Liver (tissue), 9 donors: ENCODE data around the gene ZFP36L1. TPM values are rescaled to one million over a fixed set of nuclear protein-coding genes. Genes with fewer than 3 reads are reported as not detected.

ENCODE experiments used
- DNase-seq: peaks from one replicate; pipeline ENCODE4 v3.0.0-alpha.2; 2017; ENCODE audit warnings: low spot score
- H3K27ac ChIP-seq, 2 donors: one replicate each; pipeline ENCODE4 v1.7.0; 2013; ENCODE audit warnings: inconsistent platforms in 2 of 2, low read length in 2 of 2, control low read depth in 1 of 2, low read depth in 1 of 2, mild to moderate bottlenecking in 1 of 2
- H3K27me3 ChIP-seq, 4 donors: one replicate each; pipeline versions ENCODE4 v1.6.1 to v1.7.0; 2013; ENCODE audit warnings: low read length in 3 of 4, inconsistent platforms in 1 of 4, mild to moderate bottlenecking in 1 of 4, moderate library complexity in 1 of 4; ENCODE audit not compliant: control insufficient read depth in 4 of 4, insufficient read depth in 4 of 4
- H3K36me3 ChIP-seq, 4 donors: one replicate each; pipeline versions ENCODE4 v1.6.1 to v1.7.0; 2013; ENCODE audit warnings: low read length in 3 of 4, mild to moderate bottlenecking in 3 of 4, low read depth in 1 of 4, moderate library complexity in 1 of 4; ENCODE audit not compliant: control insufficient read depth in 4 of 4, insufficient read depth in 3 of 4
- H3K4me1 ChIP-seq, 4 donors: one replicate each; pipeline versions ENCODE4 v1.6.1 to v1.7.0; 2013; ENCODE audit warnings: low read length in 3 of 4, mild to moderate bottlenecking in 3 of 4, moderate library complexity in 1 of 4; ENCODE audit not compliant: control insufficient read depth in 4 of 4, insufficient read depth in 4 of 4
- H3K4me3 ChIP-seq, 3 donors: one replicate each; pipeline versions ENCODE4 v1.6.1 to v1.7.0; 2013; ENCODE audit warnings: low read length in 3 of 3, control low read depth in 1 of 3, low read depth in 1 of 3, mild to moderate bottlenecking in 1 of 3
- H3K9ac ChIP-seq, 2 donors: one replicate each; pipeline ENCODE4 v1.7.0; 2013; ENCODE audit warnings: low read length in 2 of 2, mild to moderate bottlenecking in 2 of 2, moderate library complexity in 2 of 2, control low read depth in 1 of 2, low read depth in 1 of 2
- H3K9me3 ChIP-seq, 4 donors: one replicate each; pipeline versions ENCODE4 v1.6.1 to v1.7.0; 2013; ENCODE audit warnings: low read length in 3 of 4; ENCODE audit not compliant: control insufficient read depth in 4 of 4
- ATF3 ChIP-seq: IDR thresholded peaks from 2 replicates; pipeline ENCODE4 v1.6.1; 2016; ENCODE audit warnings: antibody characterized with exemption
- CTCF ChIP-seq: fragments of 150-350 bp; IDR thresholded peaks from 2 replicates; pipeline ENCODE4 v1.5.1; 2017; ENCODE audit warnings: improper control_type of control experiment, low read depth, low read length; ENCODE audit not compliant: missing input control
- EGR1 ChIP-seq, 2 donors: IDR thresholded peaks; 2 replicates each; pipeline ENCODE4 v1.6.1; 2016 to 2018; ENCODE audit warnings: antibody characterized with exemption in 2 of 2, low read depth in 2 of 2
- FOXA1 ChIP-seq: IDR thresholded peaks from 2 replicates; pipeline ENCODE4 v1.6.1; 2016; ENCODE audit warnings: antibody characterized with exemption
- FOXA2 ChIP-seq: IDR thresholded peaks from 2 replicates; pipeline ENCODE4 v1.6.1; 2016; ENCODE audit warnings: antibody characterized with exemption
- GABPA ChIP-seq, 2 donors: IDR thresholded peaks in 1 of 2; conservative IDR thresholded peaks in 1 of 2; 2 replicates each; pipeline ENCODE4 v1.6.1; 2016; ENCODE audit warnings: antibody characterized with exemption in 2 of 2, mild to moderate bottlenecking in 1 of 2, moderate library complexity in 1 of 2
- HNF4A ChIP-seq, 2 donors: conservative IDR thresholded peaks; 2 replicates each; pipeline ENCODE4 v1.6.1; 2016; ENCODE audit warnings: antibody characterized with exemption in 2 of 2, mild to moderate bottlenecking in 2 of 2
- HNF4G ChIP-seq: IDR thresholded peaks from 2 replicates; pipeline ENCODE4 v1.6.1; 2016; ENCODE audit warnings: antibody characterized with exemption
- JUND ChIP-seq, 2 donors: IDR thresholded peaks; 2 replicates each; pipeline ENCODE4 v1.6.1; 2016; ENCODE audit warnings: antibody characterized with exemption in 2 of 2
- NR2F2 ChIP-seq: IDR thresholded peaks from 2 replicates; pipeline ENCODE4 v1.6.1; 2016; ENCODE audit warnings: antibody characterized with exemption
- RAD21 ChIP-seq, 2 donors: IDR thresholded peaks; 2 replicates each; pipeline ENCODE4 v1.6.1; 2016; ENCODE audit warnings: antibody characterized with exemption in 2 of 2, mild to moderate bottlenecking in 2 of 2
- RXRA ChIP-seq, 2 donors: IDR thresholded peaks; 2 replicates each; pipeline ENCODE4 v1.6.1; 2017 to 2018; ENCODE audit warnings: antibody characterized with exemption in 2 of 2, mild to moderate bottlenecking in 1 of 2
- SP1 ChIP-seq: IDR thresholded peaks from 2 replicates; pipeline ENCODE4 v1.6.1; 2018; ENCODE audit warnings: antibody characterized with exemption, mild to moderate bottlenecking
- TAF1 ChIP-seq: conservative IDR thresholded peaks from 2 replicates; pipeline ENCODE4 v1.6.1; 2016; ENCODE audit warnings: antibody characterized with exemption, mild to moderate bottlenecking
- YY1 ChIP-seq: IDR thresholded peaks from 2 replicates; pipeline ENCODE4 v1.6.1; 2016; ENCODE audit warnings: antibody characterized with exemption, mild to moderate bottlenecking
- ZBTB33 ChIP-seq: IDR thresholded peaks from 2 replicates; pipeline ENCODE4 v1.6.1; 2016; ENCODE audit warnings: antibody characterized with exemption
- WGBS: extraction: QIAGEN DNeasy Blood & Tissue Kit; methylation state at CpG from one replicate; pipeline ENCODE4 v1.1.7; 2013; 5-methylcytosine and 5-hydroxymethylcytosine counted together
- polyA plus RNA-seq, 2 donors: library from polyadenylated mRNA; stranded (reverse) in 1 of 2; unstranded in 1 of 2; fragments of 200-250 nt in 1 of 2; fragments of >200 nt in 1 of 2; fragmentation: Nextera tagmentation in 1 of 2; extraction: Ambion mirVana in 1 of 2; gene quantifications; one replicate each; pipeline versions ENCODE4 v1.2.1 to v1.2.3, GENCODE V29; 2013 to 2015
- total RNA-seq, 2 donors: library from RNA; depleted of rRNA; stranded (reverse); fragments of >200 nt; gene quantifications; one replicate each; pipeline ENCODE4 v1.2.3, GENCODE V29; 2014
- TF ChIP-seq, protein P1 (sequence below): IDR thresholded peaks from 2 replicates; pipeline ENCODE4 v1.6.1; 2016; ENCODE audit warnings: antibody characterized with exemption
- TF ChIP-seq, protein P2 (sequence below): IDR thresholded peaks from 2 replicates; pipeline ENCODE4 v1.6.1; 2016; ENCODE audit warnings: antibody characterized with exemption, mild to moderate bottlenecking
- donor health status: healthy.
- donor health status: healthy.
- donor health status: healthy.
- donor health status: healthy.
- donor health status: healthy.

ZFP36L1 gene
- total and polyA plus RNA-seq, 4 donors: 25.0 to 170 (median 69.5) TPM

GRCh38 chr14:68758301-68758700 is 34.6 kb downstream of the ZFP36L1 start:
- H3K4me3 ChIP-seq: no peak overlapping the region
- peaks cover 3 to 30% (median 14%) of the 10 kb centered on the region in 4 donors for H3K4me1 ChIP-seq
- H3K9ac ChIP-seq: no peak overlapping the region
- H3K27me3 ChIP-seq: no peaks in the 10 kb centered on the region
- peak overlapping the region; percentile 40 to 43 for H3K27ac ChIP-seq
- no peaks in the 10 kb centered on the region for H3K9me3 ChIP-seq
- no peaks in the 10 kb centered on the region for H3K36me3 ChIP-seq
- WGBS: 85% methylated on average over 3 of the region's 3 CpGs
- TF ChIP-seq GABPA (IDR thresholded peaks at IDR 0.05 in 1 of 2, conservative IDR thresholded peaks at IDR 0.05 in 1 of 2) (no peak), SP1 (no peak), ZBTB33 (no peak), EGR1 (IDR thresholded peaks at IDR 0.05; ENCODE audit: low read depth in 2 of 2) (no peak), TAF1 (no peak), ATF3 (no peak), RAD21 (IDR thresholded peaks at IDR 0.05) (no peak)
- TF ChIP-seq, protein P1, sequence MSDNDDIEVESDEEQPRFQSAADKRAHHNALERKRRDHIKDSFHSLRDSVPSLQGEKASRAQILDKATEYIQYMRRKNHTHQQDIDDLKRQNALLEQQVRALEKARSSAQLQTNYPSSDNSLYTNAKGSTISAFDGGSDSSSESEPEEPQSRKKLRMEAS: no peak
- peak; percentile 67 for DNase-seq

GRCh38 chr14:68757618-68758081 is 35.2 kb downstream of the ZFP36L1 start:
- Histone ChIP-seq H3K9me3 (no peaks in the 10 kb centered on the region), H3K4me3 (no peak overlapping the region), H3K9ac (no peak overlapping the region), H3K4me1 (peaks cover 2 to 25% (median 9%) of the 10 kb centered on the region in 4 donors), H3K36me3 (no peaks in the 10 kb centered on the region), H3K27ac (peak overlapping the region; percentile 40 to 43), H3K27me3 (no peaks in the 10 kb centered on the region)
- WGBS: 44% methylated on average over 4 of the region's 4 CpGs
- peak; percentile 53 for DNase-seq
- TF ChIP-seq ZBTB33: no peak
- TF ChIP-seq CTCF: no peak
- peak; percentile 39 to 60 for TF ChIP-seq RAD21 (IDR thresholded peaks at IDR 0.05)
- TF ChIP-seq HNF4G: no peak
- no peak for TF ChIP-seq FOXA2
- TF ChIP-seq GABPA (IDR thresholded peaks at IDR 0.05 in 1 of 2, conservative IDR thresholded peaks at IDR 0.05 in 1 of 2): no peak
- peak; percentile 52 for TF ChIP-seq ATF3
- peak; percentile 78 for TF ChIP-seq SP1
- TF ChIP-seq NR2F2: peak; percentile 75
- TF ChIP-seq FOXA1: no peak
- TF ChIP-seq JUND (IDR thresholded peaks at IDR 0.05): peak; percentile 37 to 60
- no peak for TF ChIP-seq TAF1
- no peak for TF ChIP-seq EGR1 (IDR thresholded peaks at IDR 0.05; ENCODE audit: low read depth in 2 of 2)
- peak; percentile 98 for TF ChIP-seq RXRA (IDR thresholded peaks at IDR 0.05)
- TF ChIP-seq, protein P2, sequence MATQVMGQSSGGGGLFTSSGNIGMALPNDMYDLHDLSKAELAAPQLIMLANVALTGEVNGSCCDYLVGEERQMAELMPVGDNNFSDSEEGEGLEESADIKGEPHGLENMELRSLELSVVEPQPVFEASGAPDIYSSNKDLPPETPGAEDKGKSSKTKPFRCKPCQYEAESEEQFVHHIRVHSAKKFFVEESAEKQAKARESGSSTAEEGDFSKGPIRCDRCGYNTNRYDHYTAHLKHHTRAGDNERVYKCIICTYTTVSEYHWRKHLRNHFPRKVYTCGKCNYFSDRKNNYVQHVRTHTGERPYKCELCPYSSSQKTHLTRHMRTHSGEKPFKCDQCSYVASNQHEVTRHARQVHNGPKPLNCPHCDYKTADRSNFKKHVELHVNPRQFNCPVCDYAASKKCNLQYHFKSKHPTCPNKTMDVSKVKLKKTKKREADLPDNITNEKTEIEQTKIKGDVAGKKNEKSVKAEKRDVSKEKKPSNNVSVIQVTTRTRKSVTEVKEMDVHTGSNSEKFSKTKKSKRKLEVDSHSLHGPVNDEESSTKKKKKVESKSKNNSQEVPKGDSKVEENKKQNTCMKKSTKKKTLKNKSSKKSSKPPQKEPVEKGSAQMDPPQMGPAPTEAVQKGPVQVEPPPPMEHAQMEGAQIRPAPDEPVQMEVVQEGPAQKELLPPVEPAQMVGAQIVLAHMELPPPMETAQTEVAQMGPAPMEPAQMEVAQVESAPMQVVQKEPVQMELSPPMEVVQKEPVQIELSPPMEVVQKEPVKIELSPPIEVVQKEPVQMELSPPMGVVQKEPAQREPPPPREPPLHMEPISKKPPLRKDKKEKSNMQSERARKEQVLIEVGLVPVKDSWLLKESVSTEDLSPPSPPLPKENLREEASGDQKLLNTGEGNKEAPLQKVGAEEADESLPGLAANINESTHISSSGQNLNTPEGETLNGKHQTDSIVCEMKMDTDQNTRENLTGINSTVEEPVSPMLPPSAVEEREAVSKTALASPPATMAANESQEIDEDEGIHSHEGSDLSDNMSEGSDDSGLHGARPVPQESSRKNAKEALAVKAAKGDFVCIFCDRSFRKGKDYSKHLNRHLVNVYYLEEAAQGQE: peak; percentile 83
- peak in 1 of 2 donors; percentile 12 for TF ChIP-seq HNF4A (conservative IDR thresholded peaks at IDR 0.05)
- TF ChIP-seq, protein P1: no peak
- TF ChIP-seq YY1: peak; percentile 19
